GM21786 (cell line): ENCODE data around the gene B3GALNT2.
"Not testable (repeated sequence)": the region's sequence is repeated elsewhere in the genome, so short reads cannot be mapped to it uniquely, and the experiment has no call there.

Experiments
- ATAC-seq: cut with Tn5 transposase; IDR thresholded peaks from one replicate; pipeline ENCODE4 v1.9.1; 2021; ENCODE audit not compliant: unreplicated experiment

B3GALNT2 gene

GRCh38 chr1:235504122-235504493, at the start of gene B3GALNT2:
TSS of gene B3GALNT2 (minus strand) at chr1:235504452. CDS start at chr1:235504252, 200 bp downstream.
- peak; percentile 30 for ATAC-seq

- ATAC-seq: no peak
Measured at GRCh38 chr1:235553112-235553551, 48.9 kb upstream of the B3GALNT2 start.

- ATAC-seq: no peak
Measured at GRCh38 chr1:235552146-235552716, 48.0 kb upstream of the B3GALNT2 start.

- ATAC-seq: no peak
Measured at GRCh38 chr1:235549351-235550139, 45.3 kb upstream of the B3GALNT2 start.

- ATAC-seq: not testable (repeated sequence)
Measured at GRCh38 chr1:235546369-235547155, 42.3 kb upstream of the B3GALNT2 start.

GRCh38 chr1:235545292-235545930, 41.2 kb upstream of the B3GALNT2 start:
- no peak for ATAC-seq

- ATAC-seq: not testable (repeated sequence)
Measured at GRCh38 chr1:235542845-235543244, 38.6 kb upstream of the B3GALNT2 start.

- ATAC-seq: no peak
Measured at GRCh38 chr1:235533476-235534168, 29.4 kb upstream of the B3GALNT2 start.

- ATAC-seq: no peak
Measured at GRCh38 chr1:235532360-235532759, 28.1 kb upstream of the B3GALNT2 start.

- ATAC-seq: no peak
Measured at GRCh38 chr1:235527196-235527814, 23.1 kb upstream of the B3GALNT2 start.

- ATAC-seq: no peak
Measured at GRCh38 chr1:235525314-235525713, 21.1 kb upstream of the B3GALNT2 start.

GRCh38 chr1:235516862-235517446, 12.7 kb upstream of the B3GALNT2 start:
- ATAC-seq: no peak

- no peak for ATAC-seq
Measured at GRCh38 chr1:235515844-235516512, 11.7 kb upstream of the B3GALNT2 start.

GRCh38 chr1:235513495-235514366, 9.5 kb upstream of the B3GALNT2 start:
- ATAC-seq: no peak

GRCh38 chr1:235511470-235512240, 7.4 kb upstream of the B3GALNT2 start:
- ATAC-seq: no peak

- no peak for ATAC-seq
Measured at GRCh38 chr1:235510823-235511222, 6.6 kb upstream of the B3GALNT2 start.

- no peak for ATAC-seq
Measured at GRCh38 chr1:235507623-235508022, 3.4 kb upstream of the B3GALNT2 start.
